GM18868 (cell line): ENCODE measurements around the gene CHST12.
"Not testable (repeated sequence)": the region's sequence is repeated elsewhere in the genome, so short reads cannot be mapped to it uniquely, and the experiment has no call there.

Experiments used
- ATAC-seq: cut with Tn5 transposase; IDR thresholded peaks from one replicate; pipeline ENCODE4 v1.9.1; 2021; ENCODE audit warnings: mild to moderate bottlenecking, moderate library complexity; ENCODE audit not compliant: unreplicated experiment

Gene CHST12

DNA sequence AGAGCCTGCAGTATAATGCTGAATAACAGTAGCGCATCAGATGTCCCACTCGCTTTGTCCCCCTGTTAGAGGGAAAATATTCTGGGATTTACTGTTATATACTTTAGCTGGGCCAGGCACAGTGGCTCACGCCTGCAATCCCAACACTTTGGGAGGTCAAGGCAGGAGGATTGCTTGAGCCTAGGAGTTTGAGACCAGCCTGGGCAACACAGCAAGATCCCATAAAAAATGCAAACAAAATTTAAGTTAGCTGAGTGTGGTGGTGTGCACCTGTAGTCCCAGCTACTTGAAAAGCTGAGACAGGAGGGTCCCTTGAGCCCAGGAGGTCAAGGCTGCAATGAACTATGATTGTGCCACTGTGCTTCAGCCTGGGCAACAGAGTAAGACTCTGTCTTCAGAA lies 50.4 kb downstream of the CHST12 start:
- not testable (repeated sequence) for ATAC-seq

DNA sequence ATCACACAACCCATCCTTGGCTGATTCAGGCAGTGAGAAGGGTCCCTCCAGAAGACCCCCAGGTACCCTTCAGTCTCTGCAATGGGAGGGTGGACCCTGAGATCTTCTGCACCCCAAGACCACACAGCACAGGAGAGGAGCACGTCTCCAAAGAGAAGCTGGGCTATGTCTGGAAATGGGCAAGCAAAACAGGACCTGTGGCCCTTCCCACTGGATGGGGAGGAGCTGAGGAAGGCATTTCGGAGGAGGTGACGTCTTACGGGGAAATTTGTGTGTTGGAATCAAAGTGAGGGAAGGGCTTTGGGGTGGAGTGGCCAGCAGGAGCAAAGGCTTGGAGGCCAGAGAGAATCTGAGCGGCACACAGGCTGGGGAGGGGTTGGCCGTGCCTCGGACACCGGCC lies 56.3 kb downstream of the CHST12 start:
- no peak for ATAC-seq

DNA sequence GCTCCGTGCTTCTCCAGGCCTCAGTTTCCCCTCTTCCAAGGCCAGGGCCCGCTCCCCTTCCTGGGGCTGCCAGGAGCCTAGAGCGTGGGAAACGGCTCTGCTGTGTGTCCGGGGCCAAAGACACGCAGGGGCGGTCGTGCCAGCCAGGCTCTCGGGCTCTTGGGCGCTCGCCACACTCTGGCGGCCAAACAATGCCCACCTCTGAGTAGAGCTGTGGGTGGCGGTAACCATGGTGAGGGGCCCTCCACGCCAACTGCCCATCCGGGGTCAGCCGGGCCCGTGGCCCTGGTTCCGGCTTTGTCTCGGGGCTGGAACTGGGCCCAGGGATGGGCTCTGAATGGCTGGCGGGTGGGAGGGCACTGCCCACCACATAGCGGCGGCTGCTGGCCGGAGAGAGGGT lies 56.8 kb downstream of the CHST12 start:
- no peak for ATAC-seq

DNA sequence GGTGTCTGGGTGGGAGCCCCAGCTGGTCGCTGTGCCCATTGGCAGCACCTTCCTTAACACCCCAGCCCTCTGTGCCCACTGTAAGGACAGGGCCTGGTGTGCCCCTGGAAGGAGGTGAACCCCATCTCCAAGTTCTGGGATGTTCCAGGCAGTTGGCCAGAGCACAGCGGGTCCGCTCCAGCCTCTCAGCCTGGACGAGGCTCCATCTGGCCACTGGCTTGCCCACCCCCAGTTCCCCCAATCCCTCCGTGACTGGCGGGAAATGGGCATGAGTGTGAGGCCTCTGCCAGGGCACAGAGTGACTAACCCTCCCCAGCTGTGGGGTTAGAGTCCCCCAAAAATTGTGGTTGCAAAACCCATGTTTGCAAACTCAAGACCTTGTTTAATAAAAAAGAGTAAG lies 57.2 kb downstream of the CHST12 start:
- no peak for ATAC-seq

DNA sequence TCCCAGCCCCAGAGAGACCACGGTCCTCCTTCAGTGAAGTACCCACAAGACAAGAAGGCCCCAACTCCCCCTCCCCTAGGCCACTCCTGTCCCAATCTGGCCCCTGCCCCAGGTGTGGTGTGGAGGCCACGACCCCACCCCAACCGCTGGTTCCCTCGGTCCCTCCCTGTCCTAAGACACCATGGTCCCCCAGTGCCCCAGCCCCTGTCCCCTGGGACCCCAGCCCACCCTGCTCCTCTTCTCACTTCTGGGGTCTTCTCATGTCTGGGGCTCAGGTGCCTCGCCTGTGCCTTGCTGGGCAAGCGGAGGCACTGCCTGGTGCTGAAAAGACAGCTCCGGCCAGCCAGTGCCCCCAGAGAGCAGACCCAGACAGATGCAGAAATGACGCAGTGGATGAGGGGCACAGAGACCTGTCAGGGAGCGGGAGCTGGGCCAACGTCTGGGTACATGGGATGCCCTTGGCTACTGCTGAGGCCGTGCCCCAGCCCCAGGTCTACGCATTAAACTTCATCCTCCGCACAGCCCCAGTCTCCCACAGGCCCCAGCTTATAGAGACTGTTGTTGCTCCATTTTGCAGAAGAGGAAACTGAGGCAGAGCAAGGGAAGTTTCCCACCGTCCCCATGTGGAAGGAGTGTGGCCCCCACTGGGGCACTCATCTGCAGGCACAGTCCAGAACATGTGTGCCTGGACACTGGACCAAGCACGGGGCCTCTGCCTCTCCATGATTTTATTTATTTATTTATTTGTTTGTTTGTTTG lies 58.0 kb downstream of the CHST12 start:
- ATAC-seq = no peak

DNA sequence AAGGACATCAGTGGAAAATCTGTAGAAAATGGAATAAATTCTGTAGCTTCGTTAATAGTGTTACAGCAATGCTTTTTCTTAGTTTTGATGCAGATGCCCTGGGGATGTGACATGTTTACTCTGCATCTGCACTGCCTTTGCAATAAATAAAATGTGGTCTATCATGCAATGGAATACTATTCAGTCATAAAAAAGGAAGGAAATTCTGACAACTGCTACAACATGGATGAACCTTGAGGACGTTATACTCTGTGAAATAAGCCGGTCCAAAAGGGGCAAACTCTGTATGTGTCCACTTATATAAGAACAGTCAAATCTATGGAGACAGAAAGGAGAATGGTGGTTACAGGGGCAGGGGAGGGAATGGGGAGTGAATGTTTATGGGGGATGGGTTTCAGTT lies 59.3 kb downstream of the CHST12 start:
- ATAC-seq = no peak

DNA sequence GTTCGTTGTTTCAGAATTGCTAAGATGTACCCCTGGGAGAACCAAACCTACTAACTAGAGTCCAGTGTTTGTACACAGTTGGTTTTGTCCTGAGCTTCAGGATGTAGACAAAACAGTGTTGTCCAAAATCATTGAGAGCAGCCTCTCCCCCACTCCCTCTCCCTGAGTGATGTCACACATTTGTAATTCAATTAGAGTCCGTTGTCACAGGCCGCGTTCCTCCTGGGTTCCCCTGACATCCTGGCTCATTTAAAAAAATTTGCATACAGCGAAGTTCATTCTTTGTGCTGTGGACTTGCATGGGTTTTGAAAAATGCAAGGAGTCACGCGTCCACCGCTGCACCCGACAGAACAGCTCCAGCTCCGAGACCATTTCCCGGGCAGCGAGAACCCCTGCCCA lies 62.5 kb downstream of the CHST12 start:
- ATAC-seq = no peak

DNA sequence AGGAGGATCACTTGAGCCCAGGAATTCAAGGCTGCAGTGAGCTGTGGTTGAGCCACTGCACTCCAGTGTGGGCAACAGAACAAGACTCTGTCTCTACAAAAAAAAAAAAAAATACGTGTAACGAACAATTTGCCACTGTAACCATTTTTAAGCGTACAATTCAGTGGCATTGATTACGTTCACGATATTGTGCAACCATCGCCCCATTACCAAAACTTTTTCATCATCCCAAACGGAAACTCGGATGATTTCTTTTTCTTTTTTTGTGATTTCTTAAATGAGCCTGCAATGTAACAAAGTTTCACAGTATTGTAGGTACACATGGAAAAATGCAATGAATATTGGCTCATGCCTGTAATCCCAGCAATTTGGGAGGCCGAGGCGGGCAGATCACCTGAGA lies 63.3 kb downstream of the CHST12 start:
- no peak for ATAC-seq

DNA sequence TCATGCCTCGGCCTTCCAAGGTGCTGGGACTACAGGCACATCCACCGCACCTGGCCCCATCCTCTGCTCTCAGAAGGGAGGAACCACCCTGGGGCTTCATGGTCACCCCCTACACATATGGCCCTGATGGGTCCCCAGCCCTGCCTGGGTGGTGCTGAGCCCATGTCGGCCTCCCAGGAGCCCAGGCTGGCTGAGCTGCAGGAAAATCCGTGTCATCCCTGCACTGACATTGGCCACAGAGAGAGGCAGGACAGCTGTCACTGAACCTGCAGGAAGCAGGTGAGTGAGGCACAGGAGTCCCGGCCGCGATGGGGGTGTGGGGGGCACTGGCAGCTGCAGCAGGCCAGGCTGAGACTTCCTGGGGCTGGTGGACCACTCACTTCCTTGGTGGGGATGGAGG lies 64.8 kb downstream of the CHST12 start:
- ATAC-seq = no peak

DNA sequence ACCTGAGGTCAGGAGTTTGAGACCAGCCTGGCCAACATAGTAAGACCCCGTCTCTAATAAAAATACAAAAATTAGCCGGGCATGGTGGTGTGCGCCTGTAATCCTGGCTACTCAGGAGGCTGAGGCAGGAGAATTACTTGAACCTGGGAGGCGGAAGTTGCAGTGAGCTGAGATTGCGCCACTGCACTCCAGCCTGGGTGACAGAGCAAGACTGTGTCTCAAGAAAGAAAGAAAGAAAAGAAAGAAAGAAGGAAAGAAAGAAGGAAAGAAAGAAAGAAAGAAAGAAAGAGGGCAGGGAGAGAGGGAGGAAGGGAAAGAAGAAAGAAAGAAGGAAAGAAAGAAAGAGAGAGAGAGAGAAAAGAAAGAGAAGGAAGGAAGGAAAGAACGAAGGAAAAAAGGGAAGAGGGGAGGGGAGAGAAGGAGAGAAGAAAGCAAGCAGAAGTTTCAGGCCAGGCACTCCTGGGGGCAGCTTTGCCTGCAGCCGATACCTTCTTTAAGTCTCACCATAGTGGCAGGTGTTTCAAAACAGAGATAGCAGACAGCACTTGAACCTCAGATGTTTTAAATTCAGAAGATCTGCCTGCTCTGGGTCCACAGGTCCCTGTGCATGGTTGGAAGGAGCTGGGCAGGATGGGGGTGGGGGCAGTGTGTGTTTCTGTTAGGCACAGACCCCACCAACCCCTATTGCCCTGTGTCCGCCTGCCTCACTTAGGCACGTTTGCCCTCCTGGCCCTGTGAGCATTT lies 66.2 kb downstream of the CHST12 start:
- not testable (repeated sequence) for ATAC-seq

DNA sequence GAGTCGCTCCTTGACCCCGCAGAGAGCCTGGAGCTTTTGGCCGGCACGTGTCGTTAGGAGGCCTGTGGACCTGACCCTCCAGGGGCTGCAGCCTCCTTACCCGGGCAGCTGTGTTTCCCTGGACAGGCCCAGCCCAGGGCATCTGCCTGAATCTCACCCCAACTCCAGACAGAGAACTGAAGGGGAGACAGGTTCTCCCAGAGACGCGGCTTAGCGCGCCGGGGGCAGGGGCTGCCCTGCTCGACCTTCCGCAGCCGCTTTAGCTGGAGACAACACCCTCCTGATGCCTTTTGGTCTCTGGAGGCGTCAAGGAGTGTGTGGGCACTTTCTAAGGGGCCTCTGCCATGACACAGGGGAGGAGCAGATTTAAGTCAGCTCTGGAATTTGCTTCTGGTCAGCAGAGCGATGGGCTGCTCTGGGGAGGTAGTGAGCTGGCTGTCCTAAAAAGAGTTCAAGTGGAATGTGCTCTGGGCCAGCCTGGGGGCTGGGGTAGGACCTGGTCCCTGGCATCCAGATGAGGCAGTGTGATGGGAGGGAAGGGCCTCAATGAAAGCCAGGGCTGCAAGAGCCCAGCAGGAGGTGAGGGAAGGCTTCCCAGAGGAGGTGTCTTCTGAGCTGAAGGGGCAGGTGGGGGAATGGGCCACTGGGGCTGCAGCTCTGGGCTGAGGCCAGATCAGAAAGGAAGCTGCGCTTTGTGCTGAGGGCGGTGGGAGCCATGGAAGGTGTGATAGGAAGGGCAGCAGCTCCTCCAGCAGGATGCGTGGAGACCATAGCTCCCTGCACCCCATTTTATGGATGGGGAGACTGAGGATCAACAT lies 67.0 kb downstream of the CHST12 start:
- ATAC-seq = no peak

DNA sequence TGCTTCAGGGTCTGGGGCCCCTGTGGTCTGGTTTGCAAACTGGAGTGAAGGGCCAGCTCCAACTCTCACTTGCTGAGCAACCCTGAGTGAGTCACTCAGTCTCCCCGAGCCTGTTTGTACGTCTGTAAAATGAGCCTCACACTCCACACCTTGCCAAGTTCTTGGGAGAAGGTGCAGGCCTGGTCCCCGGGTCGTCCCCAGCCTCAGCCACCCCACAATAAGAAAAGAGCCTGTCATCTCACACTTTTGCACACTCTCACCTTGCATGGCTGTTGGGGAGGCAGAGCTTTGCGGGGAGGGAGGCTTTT lies 67.6 kb downstream of the CHST12 start:
- ATAC-seq = no peak

DNA sequence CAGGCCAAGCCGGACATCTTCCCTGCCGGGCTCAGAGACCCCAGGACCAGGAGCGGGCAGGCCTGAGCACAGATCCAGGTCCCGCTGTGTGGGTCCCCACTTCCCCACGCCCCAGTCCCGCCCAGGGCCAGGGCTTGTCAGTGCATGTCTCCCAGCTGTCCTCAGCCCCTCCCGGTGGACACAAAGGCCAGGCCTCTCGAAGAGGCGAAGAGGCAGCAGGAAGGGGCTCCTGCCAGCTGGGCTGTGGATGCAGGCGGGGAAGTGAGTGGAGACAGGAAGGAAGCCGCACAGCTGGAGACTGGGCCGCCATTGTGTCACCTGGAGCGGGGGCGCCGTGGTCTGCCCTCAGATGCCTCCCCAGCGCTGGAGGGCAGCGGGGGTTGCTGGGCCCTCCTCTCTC lies 68.0 kb downstream of the CHST12 start:
- ATAC-seq = no peak

DNA sequence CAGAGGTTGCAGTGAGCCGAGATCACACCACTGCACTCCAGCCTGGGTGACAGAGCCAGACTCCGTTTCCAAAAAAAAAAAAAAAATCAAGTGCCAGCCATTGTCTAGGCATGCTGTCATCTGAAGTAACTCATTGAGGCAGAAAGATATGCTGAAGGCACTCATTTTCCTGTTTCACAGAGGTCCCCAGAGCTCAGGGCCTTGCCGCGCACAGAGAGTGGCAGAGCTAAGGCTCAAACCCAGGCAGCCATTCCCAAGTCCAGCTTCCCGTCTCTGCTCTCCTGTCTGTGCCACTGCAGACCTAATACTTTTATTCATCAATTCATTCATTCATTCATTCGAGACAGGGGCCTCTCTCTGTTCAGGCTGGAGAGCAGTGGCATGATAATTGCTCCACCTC lies 69.3 kb downstream of the CHST12 start:
- ATAC-seq = no peak

DNA sequence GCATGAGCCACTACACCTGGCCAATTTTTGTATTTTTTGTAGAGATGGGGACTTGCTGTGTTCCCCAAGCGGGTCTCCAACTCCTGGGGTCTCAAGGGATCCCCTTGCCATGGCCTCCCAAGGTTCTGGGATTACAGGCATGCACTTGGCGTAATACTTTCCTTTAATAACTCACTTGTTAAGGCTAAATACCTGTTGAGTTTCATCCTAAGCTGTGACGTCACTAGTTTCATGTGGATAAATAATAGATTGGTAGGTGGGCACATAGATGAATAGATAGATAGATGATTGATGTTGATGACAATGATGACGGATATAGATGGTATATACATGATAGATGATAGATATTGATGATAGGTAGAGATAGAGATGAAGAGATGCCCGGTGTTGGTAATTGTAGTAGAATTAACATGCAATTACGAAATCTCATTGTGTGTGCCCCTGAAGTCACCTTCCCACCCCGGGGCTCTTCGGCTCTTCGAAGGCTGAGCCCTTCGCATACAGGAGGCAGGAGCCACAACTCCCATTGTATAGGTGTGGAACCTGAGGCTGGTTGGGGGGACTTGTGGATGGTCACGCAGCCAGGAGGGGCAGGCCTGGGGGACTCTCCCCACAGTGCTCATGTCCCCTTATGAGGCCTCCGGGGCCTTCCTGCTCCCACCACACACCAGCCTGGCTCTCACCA lies 70.2 kb downstream of the CHST12 start:
- no peak for ATAC-seq

DNA sequence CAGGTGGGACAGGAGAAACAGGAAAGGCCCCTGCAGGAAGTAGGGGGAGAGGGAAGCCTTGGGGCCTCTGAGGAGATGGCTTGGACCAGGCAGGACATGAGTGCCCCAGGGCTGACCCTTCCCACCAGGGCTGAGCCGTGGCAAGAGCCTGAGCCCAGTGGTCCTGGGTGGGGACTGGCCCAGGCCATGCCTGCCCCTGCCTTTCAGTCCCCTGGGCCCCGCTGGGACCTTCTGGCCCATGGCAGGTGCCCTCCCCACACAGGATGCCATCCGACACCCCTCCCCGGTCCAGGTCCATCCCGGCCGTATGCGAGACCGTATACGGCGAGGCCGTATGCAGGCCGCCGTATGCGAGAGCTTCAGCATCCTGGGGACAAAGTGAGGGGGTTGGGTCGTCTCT lies 70.8 kb downstream of the CHST12 start:
- ATAC-seq = no peak

DNA sequence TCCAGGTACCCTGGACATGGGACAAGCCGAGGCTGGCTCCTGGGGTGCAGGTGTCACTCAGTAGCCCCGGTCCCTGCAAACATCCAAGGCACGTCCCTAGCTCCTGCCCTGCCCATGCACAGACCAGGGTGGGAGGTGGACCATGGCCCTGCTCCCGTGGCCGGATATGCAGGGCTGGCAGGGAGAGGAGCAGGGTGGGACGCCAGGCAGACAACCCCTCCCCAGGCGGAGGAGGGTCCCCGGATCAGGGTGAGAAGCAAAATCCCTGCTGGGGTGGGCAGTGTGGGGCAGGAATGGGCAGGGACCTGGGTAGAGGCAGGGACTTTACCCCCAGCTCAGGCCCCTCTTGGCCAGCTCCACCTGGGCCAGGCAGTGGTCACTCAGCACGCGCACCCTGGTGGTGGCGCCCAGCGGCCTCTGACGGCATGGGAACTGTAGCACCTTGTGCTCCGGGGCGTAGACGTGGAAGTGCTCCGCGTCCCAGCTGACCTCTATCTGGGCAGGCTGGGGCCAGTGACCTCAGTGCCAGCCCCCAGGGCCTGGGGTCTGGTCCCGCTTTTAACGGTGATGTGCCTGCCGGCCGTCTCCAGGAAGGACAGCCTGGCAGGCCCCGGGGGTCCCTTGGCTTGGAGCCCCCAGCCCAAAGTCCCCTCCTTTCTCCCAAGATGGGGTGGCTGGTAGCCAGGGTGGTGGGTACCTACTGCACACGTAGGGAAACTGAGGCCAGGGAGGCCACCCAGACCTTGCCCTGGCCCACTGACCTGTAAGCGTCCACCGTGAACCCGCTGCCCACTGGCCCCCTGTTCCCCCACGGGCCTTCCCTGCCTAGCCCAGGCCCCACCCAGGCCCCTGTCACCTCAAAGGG lies 71.6 kb downstream of the CHST12 start:
- no peak for ATAC-seq

DNA sequence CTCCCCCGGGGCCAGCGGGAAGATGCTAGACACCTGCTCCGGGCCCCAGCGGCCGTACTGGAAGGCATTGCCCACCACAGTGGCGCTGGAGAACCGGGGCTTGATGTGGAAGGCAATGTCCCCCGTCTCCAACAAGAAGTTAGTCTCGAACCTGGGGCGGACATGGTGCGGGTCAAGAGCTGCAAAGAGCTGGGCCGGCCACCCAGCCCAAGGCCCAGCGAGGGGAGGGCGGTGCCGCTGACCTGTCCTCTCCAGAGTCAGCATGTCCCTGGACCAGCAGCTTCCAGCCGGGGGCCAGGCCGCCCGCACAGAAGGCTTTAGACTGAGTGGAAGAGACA lies 72.2 kb downstream of the CHST12 start:
- ATAC-seq = no peak

DNA sequence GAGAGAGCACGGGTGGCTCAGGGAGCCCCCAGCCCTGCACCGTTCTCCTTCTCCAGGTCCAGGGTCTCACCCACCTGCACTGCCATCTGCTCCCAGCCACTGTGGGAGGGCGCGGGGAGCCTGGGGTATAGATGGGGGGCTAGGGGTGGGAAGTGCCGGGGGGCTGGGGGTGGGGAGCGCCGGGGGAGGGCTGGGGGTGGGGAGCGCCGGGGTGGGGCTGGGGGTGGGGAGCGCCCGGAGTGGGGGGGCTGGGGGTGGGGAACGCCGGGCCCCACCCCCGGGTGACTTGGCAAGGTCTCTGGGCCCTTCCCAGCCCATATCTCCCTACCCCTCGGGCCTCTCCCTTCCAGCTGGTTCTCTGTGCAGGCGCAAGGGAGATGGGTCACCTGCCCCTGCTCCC lies 72.9 kb downstream of the CHST12 start, which contains the start of gene GRIFIN:
GRIFIN (minus strand) TSS at position 101 of the 400 bp plus-strand sequence; CDS start at position 86, 15 bp downstream.
- no peak for ATAC-seq

DNA sequence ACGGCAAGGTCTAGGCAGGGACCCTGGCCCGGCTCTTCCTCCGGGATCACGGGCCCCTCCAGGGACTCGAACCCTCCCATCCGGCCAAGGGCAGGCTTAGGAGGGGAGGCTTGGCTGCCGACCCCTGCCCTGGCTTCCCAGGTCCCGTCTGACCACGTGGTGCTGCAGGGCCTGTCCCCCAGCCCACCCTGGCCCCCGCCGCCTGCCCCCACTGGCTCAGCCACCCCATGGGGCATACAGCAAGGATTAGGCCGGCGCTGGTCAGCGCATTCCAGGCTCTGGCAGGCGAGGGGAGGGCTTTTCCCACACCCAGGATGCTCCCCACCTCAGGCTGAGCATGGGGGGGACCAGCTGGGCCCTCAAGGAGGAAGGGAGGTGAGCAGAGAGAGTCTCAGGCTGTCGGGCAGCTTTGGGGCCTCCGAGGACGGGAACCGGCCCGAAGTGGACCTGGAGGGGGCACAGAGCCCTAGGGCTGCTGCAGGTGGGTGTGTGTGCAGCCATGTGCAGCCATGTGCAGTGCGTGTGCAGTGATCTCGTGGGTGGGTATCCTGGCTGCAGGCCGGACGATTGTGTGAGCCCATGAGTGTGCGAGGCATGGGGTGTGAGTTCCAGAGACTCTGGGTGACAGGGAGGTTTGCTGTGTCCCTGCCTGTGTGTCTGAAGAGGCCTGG lies 73.5 kb downstream of the CHST12 start:
- no peak for ATAC-seq
